T-helper 17 cell (primary cell): ENCODE measurements around the gene CLIC4. TPM values are rescaled to one million over a fixed set of nuclear protein-coding genes. Genes with fewer than 3 reads are reported as not detected.

Source experiments
- ATAC-seq: fragments of 150-1000 bp; cut with Tn5 transposase; 2 replicates; pipeline ENCODE4 v1.10.0; 2021; ENCODE audit warnings: mild to moderate bottlenecking, moderate library complexity
- DNase-seq, 3 donors: peaks; one replicate each; pipeline versions ENCODE4 v3.0.0 to v3.0.0-alpha.2; 2020 to 2021
- H3K9me3 ChIP-seq: one replicate; pipeline ENCODE4 v1.7.0; 2013; ENCODE audit warnings: low read length, mild to moderate bottlenecking; ENCODE audit not compliant: control insufficient read depth, poor library complexity, severe bottlenecking
- H3K27ac Mint-ChIP-seq: one replicate; pipeline ENCODE4 v1.8.0; 2022; ENCODE audit warnings: mild to moderate bottlenecking, moderate library complexity, mixed read lengths
- H3K27me3 Mint-ChIP-seq: one replicate; pipeline ENCODE4 v1.8.0; 2022; ENCODE audit warnings: mixed read lengths
- H3K36me3 Mint-ChIP-seq: one replicate; pipeline ENCODE4 v1.8.0; 2022; ENCODE audit warnings: low read depth, mixed read lengths
- H3K4me1 Mint-ChIP-seq: one replicate; pipeline ENCODE4 v1.8.0; 2022; ENCODE audit warnings: mild to moderate bottlenecking, mixed read lengths
- H3K4me3 Mint-ChIP-seq: one replicate; pipeline ENCODE4 v1.8.0; 2022; ENCODE audit warnings: mild to moderate bottlenecking, moderate library complexity, mixed read lengths
- total RNA-seq, 4 donors: library from RNA in 2 of 4; stranded (reverse) in 2 of 4; gene quantifications; one replicate each; pipeline ENCODE4 v1.2.3 and lab custom pipeline; 2022 to 2026

The CLIC4 gene
- total RNA-seq, 2 donors from 2014 or later: 3.9 to 9.9 TPM

GRCh38 chr1:24872061-24872850 lies 127.0 kb downstream of the CLIC4 start:
- Mint-ChIP-seq H3K4me3 (no peak overlapping the region), H3K27ac (no peak overlapping the region), H3K27me3 (peaks cover 19% of the 10 kb centered on the region), H3K4me1 (peaks cover 11% of the 10 kb centered on the region), H3K36me3 (no peaks in the 10 kb centered on the region)
- no peaks in the 10 kb centered on the region for H3K9me3 ChIP-seq
- no peak for ATAC-seq
- DNase-seq: no peak

GRCh38 chr1:24873148-24873547 lies 127.9 kb downstream of the CLIC4 start:
- Mint-ChIP-seq H3K36me3 (no peaks in the 10 kb centered on the region), H3K4me3 (peak overlapping the region; percentile 31), H3K27ac (no peak overlapping the region), H3K27me3 (peaks cover 10% of the 10 kb centered on the region), H3K4me1 (peaks cover 8% of the 10 kb centered on the region)
- H3K9me3 ChIP-seq: no peaks in the 10 kb centered on the region
- no peak for DNase-seq
- ATAC-seq: no peak

DNA sequence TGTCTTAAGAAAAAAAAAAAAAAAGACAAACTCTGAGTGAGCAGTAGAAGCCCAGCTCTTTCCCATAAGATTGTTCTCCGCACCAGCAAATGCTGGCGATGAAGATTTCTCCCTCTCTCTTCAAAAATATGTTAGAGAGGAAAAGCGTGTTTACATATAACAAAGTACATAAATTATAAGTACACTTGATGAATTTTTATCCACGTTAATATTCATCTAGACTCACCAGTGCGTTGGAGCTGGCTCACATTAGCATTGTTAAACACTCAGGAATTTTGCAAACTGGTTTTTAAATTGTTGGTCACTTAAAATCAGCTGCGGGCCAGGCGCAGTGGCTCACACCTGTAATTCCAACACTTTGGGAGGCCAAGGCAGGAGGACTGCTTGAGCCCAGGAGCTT lies 128.8 kb downstream of the CLIC4 start:
- Mint-ChIP-seq H3K27me3 (peaks cover 6% of the 10 kb centered on the region), H3K4me1 (peaks cover 8% of the 10 kb centered on the region), H3K36me3 (no peaks in the 10 kb centered on the region), H3K4me3 (no peak overlapping the region), H3K27ac (no peak overlapping the region)
- no peaks in the 10 kb centered on the region for H3K9me3 ChIP-seq
- DNase-seq (no peak), ATAC-seq (no peak)

GRCh38 chr1:24874611-24875234 lies 129.5 kb downstream of the CLIC4 start:
- no peak overlapping the region for H3K27ac Mint-ChIP-seq
- H3K9me3 ChIP-seq: no peaks in the 10 kb centered on the region

GRCh38 chr1:24875257-24875656 lies 130.0 kb downstream of the CLIC4 start:
- Mint-ChIP-seq H3K4me3 (no peak overlapping the region), H3K27ac (no peak overlapping the region), H3K36me3 (no peaks in the 10 kb centered on the region), H3K4me1 (peaks cover 8% of the 10 kb centered on the region), H3K27me3 (peaks cover 6% of the 10 kb centered on the region)
- DNase-seq: no peak
- no peak for ATAC-seq
- no peaks in the 10 kb centered on the region for H3K9me3 ChIP-seq

More at GRCh38 chr1:24874611-24875234, 129.5 kb downstream of the CLIC4 start:
- H3K4me1 Mint-ChIP-seq: peaks cover 8% of the 10 kb centered on the region
- H3K27me3 Mint-ChIP-seq: peaks cover 6% of the 10 kb centered on the region
- no peaks in the 10 kb centered on the region for H3K36me3 Mint-ChIP-seq
- no peak overlapping the region for H3K4me3 Mint-ChIP-seq
- no peak for DNase-seq
- no peak for ATAC-seq

- Mint-ChIP-seq H3K4me3 (no peak overlapping the region), H3K27ac (no peak overlapping the region), H3K27me3 (peaks cover 6% of the 10 kb centered on the region), H3K36me3 (no peaks in the 10 kb centered on the region), H3K4me1 (peaks cover 5% of the 10 kb centered on the region)
- no peaks in the 10 kb centered on the region for H3K9me3 ChIP-seq
- no peak for ATAC-seq
- DNase-seq: no peak
Observed at GRCh38 chr1:24875991-24876506, 130.8 kb downstream of the CLIC4 start.

GRCh38 chr1:24878045-24878444 lies 132.8 kb downstream of the CLIC4 start:
- Mint-ChIP-seq H3K27ac (no peak overlapping the region), H3K4me3 (no peak overlapping the region), H3K27me3 (no peaks in the 10 kb centered on the region), H3K36me3 (no peaks in the 10 kb centered on the region), H3K4me1 (no peaks in the 10 kb centered on the region)
- DNase-seq: no peak
- H3K9me3 ChIP-seq: no peaks in the 10 kb centered on the region
- ATAC-seq: no peak

- no peaks in the 10 kb centered on the region for H3K4me1 Mint-ChIP-seq
- ATAC-seq (no peak), DNase-seq (no peak)
- H3K27me3 Mint-ChIP-seq: no peaks in the 10 kb centered on the region
- no peaks in the 10 kb centered on the region for H3K36me3 Mint-ChIP-seq
- no peak overlapping the region for H3K4me3 Mint-ChIP-seq
- no peak overlapping the region for H3K27ac Mint-ChIP-seq
- H3K9me3 ChIP-seq: peaks cover 4% of the 10 kb centered on the region
Observed at GRCh38 chr1:24878775-24879742, 133.8 kb downstream of the CLIC4 start.

DNA sequence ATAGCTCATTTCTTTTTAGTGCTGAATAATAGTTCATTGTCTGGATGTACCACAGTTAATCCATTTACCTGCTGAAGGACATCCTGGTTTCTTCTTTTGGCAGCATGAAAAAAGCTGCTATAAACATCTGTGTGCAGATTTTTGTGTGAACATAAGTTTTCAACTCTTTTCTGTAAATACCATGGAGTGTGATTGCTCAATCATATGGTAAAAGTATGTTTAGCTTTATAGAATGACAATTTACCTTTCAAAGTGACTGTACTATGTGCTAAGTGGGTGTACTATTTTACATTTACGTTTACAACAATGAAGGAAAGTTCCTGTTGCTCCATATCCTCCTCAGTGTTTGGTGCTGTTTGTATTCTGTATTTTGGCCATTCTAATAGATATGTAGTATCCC lies 135.8 kb downstream of the CLIC4 start:
- Mint-ChIP-seq H3K27me3 (no peaks in the 10 kb centered on the region), H3K27ac (no peak overlapping the region), H3K4me3 (no peak overlapping the region), H3K36me3 (no peaks in the 10 kb centered on the region), H3K4me1 (no peaks in the 10 kb centered on the region)
- DNase-seq (no peak), ATAC-seq (no peak)
- peaks cover 4% of the 10 kb centered on the region for H3K9me3 ChIP-seq

DNA sequence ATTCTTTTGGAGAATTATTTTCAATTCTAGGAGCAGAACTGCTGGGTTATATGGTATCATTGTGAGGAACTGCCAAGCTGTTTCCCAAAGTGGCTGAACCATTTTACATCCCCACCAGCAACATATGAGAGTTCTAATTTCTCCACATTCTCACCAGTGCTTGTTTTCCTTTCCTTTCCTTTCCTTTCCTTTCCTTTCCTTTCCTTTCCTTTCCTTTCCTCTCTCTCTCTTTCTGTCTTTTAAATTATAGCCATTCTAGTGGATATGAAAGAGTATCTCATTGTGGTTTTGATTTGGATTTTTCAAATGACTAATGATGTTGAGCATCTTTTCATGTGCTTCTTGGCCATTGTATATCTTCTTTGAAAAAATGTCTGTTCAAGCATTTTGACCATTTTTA lies 139.5 kb downstream of the CLIC4 start:
- H3K27me3 Mint-ChIP-seq: no peaks in the 10 kb centered on the region
- DNase-seq: no peak
- ATAC-seq: no peak
- H3K36me3 Mint-ChIP-seq: no peaks in the 10 kb centered on the region
- no peak overlapping the region for H3K4me3 Mint-ChIP-seq
- peaks cover 4% of the 10 kb centered on the region for H3K9me3 ChIP-seq
- H3K27ac Mint-ChIP-seq: no peak overlapping the region
- H3K4me1 Mint-ChIP-seq: no peaks in the 10 kb centered on the region

DNA sequence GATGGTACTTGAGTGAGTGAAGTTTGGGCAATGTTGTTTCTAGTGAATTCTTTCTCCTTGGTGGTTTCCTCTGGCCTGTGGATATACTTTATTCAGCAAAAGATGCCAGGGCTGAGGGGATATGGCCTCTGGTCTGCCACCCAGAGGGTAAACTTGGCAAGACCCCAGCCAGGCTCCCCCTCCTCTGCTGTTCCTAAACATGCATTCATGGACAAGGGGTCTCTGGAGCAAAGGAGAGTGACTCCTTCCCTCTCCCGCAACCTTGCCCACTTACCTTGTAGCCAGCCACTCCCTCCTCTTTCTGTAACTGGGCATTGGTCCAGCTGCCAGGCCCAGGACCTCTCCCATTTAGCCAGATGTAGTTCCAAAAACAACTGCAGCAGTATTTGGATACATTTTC lies 141.0 kb downstream of the CLIC4 start:
- Mint-ChIP-seq H3K27ac (peak overlapping the region; percentile 4), H3K36me3 (no peaks in the 10 kb centered on the region), H3K27me3 (no peaks in the 10 kb centered on the region), H3K4me3 (no peak overlapping the region), H3K4me1 (no peaks in the 10 kb centered on the region)
- ATAC-seq: no peak
- peaks cover 4% of the 10 kb centered on the region for H3K9me3 ChIP-seq
- DNase-seq: peak in 1 of 3 donors; percentile 5

- ATAC-seq: no peak
- H3K4me1 Mint-ChIP-seq: no peaks in the 10 kb centered on the region
Observed at GRCh38 chr1:24888061-24888970, 143.1 kb downstream of the CLIC4 start.

More at GRCh38 chr1:24888061-24888970, 143.1 kb downstream of the CLIC4 start:
- peaks cover 4% of the 10 kb centered on the region for H3K9me3 ChIP-seq
- H3K27me3 Mint-ChIP-seq: no peaks in the 10 kb centered on the region
- no peak overlapping the region for H3K4me3 Mint-ChIP-seq
- peak in 1 of 3 donors; percentile 4 for DNase-seq
- peaks cover 2% of the 10 kb centered on the region for H3K36me3 Mint-ChIP-seq
- H3K27ac Mint-ChIP-seq: no peak overlapping the region
